ENCODE results near the gene ECPAS.
"Not testable (repeated sequence)": the region's sequence is repeated elsewhere in the genome, so short reads cannot be mapped to it uniquely, and the experiment has no call there.

Gene ECPAS

GRCh38 chr9:111414406-111414805, 69.8 kb downstream of the ECPAS start:
- DNase-seq (ENCODE audit: low spot score): no peak

DNA sequence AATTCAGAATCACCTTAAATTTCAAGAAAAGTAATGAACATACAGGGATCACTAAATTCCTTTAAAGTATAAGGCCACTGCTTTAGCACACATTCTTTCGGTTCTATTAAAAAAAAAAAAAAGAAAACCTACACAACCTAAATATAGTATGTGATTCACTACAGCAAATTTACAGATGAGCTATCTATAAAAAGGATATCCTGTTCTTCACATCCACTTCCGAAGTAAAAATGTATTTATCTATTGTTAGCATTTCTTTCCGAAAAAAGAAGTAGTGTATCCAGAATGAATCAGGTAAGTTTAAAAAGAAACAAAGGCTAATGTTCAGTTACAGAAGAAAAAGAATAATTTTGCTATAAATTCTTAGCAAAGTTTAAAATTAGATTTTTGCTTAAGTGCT, 70.2 kb downstream of the ECPAS start:
- no peak for DNase-seq (ENCODE audit: low spot score)

GRCh38 chr9:111412280-111412679, 71.9 kb downstream of the ECPAS start:
- DNase-seq (ENCODE audit: low spot score): no peak

DNA sequence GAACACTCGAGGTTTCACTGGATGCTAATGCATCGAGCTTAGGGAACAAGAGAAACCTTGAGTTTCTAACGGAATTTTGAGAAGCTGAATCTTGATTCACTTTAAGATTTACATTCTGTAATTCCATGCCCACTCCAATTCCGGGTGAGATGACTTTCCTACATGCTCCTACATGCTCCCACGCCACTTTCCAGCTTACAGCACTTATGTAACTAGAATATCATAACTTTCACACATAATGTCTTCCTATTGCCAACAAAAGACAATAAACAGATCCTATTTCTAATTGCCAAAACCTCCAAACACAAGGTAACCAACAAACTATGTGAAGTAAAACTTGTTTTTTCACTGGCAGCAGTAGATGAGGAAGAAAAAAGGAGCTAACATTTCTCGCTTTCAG, 72.9 kb downstream of the ECPAS start:
- no peak for DNase-seq (ENCODE audit: low spot score)

DNA sequence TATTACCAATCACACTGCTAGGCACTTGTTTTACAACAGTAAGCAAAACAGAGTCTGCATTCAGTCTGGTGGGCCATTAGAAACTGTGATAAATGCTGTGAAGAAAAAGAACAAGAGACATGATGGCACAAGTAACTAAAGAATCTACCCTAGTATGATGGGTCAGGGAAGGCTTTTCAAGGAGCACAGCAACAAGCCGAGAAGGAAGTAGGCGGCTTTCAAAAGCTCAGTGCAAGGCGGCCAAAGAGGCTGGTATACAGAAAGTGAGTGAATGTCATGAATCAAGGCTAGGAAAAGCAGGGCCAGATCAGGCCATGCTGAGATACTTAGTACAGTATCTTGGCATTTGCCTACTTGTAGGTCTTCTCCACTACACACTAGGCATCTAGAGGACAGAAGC, 76.4 kb downstream of the ECPAS start:
- no peak for DNase-seq (ENCODE audit: low spot score)

GRCh38 chr9:111405701-111406100, 78.5 kb downstream of the ECPAS start:
- no peak for DNase-seq (ENCODE audit: low spot score)

DNA sequence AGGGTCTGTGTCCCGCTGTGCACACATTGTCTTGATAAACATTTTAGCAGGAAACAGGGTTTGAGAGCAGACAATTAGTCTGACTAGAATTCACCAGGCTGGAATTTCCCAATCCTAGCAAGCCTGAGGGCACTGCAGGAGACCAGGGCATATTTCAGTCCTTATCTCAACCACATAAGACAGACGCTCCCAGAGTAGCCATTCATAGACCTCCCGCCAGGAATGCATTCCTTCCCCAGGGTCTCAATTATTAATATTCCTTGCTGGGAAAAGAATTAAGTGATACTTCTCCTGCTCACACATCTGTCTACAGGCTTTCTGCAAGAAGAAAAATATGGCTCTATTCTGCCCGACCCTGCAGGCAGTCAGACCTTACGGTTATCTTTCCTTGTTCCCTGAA, 82.7 kb downstream of the ECPAS start:
- not testable (repeated sequence) for DNase-seq (ENCODE audit: low spot score)

DNA sequence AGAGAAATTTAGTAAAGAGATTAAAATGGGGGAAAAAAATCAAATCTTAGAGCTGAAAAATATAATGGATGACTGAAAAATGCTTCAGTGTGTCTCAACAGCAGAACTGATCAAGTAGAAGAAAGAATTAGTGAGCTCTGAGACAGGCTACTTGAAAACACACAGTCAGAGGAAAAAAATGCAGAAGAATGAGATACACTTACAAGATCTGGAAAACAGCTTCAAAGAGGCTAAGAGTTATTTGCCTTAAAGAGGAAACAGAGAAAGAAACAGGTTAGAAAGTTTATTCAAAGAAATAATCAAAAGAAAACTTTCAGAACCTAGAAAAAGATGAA, 83.7 kb downstream of the ECPAS start:
- no peak for DNase-seq (ENCODE audit: low spot score)

- peak; percentile 8 for DNase-seq (ENCODE audit: low spot score)
Observed at GRCh38 chr9:111399772-111400563, 84.2 kb downstream of the ECPAS start.

DNA sequence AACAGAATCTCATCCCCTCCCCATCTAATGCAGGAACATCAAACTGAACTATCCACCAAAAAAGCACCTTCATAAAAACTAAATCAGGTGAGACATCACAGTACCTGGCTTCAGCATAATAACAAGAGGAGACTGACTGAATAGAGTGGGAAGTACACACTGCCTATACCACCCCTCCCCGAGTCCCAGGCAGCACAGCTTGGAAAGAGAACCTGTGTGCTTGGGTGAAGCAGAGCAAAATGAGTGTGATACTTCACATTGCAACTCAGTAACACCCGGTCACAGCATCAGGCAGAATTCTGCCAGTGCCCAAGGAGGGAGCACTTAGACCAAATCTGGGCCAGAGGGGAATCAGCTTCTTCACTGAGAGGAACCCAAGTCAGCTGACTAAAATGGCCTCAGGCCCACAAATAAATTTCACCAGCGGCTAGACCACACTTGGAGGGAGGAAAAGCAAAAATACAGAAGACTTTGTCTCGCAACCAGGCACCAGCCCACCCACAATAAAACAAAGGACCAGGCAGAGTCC, 84.9 kb downstream of the ECPAS start:
- no peak for DNase-seq (ENCODE audit: low spot score)

- no peak for DNase-seq (ENCODE audit: low spot score)
Observed at GRCh38 chr9:111393971-111394370, 90.2 kb downstream of the ECPAS start.

GRCh38 chr9:111389406-111389805, 94.8 kb downstream of the ECPAS start:
- no peak for DNase-seq (ENCODE audit: low spot score)

DNA sequence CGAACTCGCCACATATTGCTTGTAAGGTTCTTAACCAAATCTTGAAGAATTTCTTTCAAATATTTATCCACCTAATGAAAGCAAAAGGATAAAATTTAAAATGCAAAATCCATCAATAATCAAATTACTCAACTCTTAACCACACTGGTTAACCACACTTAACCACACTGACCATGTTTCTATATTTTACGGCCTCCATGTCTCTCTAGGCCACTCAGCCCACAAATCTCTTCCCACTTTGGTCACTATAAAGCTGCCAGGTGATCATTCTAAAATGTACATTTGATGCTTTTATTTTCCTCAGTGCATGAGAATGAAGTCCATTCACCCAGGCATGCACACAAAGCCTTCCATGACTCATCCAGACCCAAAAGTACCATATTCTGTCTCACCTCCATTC, 97.8 kb downstream of the ECPAS start:
- DNase-seq (ENCODE audit: low spot score): no peak

- no peak for DNase-seq (ENCODE audit: low spot score)
Observed at GRCh38 chr9:111381006-111381405, 103.2 kb downstream of the ECPAS start.

- DNase-seq (ENCODE audit: low spot score): no peak
Observed at GRCh38 chr9:111375817-111376564, 108.2 kb downstream of the ECPAS start.

GRCh38 chr9:111375062-111375461, 109.1 kb downstream of the ECPAS start:
- no peak for DNase-seq (ENCODE audit: low spot score)

DNA sequence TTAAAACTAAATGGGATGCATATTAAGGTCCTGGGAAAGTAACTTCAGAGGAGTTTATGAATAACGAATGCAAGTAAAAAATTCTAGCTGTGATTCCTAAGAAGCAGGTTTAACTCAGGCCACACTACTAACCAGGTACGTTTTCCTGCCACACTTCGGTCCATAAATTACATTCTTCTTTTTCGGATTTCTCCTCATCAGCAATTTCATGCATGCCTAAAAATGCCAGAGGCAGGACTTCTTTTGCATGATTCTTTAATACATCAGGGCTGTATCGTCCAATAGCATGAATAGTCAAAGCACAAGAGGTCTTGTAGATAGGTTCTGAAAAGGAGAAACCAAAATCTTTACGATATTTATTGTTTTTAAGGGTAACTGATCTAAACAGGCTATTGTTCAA, 111.9 kb downstream of the ECPAS start:
- no peak for DNase-seq (ENCODE audit: low spot score)

DNA sequence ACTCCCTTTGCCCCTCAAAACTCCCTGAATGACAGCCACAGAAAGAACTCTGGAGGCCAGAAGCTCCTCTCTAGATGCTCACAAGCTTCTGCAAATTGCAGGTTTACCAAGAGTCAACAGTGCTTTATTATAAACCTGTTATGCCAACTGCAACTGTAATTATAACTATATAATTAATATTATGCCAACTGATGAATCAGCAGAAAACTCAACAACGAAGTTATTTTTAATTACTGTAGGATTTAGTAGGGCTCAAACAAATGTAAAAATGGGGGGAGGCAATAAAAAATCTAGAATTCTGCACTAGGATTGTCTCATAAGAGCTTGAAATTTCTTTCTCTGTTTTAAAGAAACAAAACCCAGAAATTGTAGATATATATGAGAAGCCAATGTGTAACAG, 117.2 kb downstream of the ECPAS start:
- no peak for DNase-seq (ENCODE audit: low spot score)

DNA sequence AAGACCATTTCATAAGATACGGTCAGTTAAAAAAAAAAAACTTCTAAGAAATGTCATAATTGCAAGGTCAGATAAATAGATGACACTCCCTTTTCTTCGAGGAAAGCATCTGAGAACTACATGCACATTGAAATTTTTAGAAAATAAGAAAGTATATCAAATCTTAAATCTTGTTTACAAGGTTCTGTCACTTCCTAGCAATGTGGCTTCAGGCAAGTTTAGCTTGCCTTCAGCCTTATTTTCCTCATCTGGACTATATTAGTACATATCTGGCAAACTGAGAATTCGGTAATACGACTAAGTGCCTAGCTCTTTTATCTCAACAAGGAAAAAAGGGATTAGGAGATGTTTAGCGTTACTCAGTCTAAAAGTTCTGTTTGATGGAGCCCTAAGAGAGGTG, 121.7 kb downstream of the ECPAS start:
- DNase-seq (ENCODE audit: low spot score): no peak

GRCh38 chr9:111360881-111361280, 123.3 kb downstream of the ECPAS start:
- DNase-seq (ENCODE audit: low spot score): no peak

- no peak for DNase-seq (ENCODE audit: low spot score)
Observed at GRCh38 chr9:111356481-111357244, 127.5 kb downstream of the ECPAS start.

DNA sequence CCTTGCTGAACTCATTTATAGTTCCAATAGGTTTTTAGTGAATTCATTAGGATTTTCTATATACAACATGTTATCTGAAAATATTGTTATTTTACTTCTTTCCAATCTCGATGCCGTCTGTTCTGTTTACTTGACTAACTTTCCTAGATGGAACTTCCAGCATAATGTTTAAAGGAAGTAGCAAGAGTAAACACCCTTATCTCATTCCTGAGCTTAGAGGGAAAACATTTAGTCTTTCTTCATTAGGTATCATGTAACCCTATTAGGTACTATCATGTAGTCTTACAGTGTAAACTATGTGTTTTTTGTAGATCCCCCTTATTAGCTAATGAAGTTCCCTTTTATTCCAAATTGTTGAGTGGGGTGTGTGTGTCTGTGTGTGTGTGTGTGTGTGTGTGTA, 131.6 kb downstream of the ECPAS start:
- DNase-seq (ENCODE audit: low spot score): no peak

- DNase-seq (ENCODE audit: low spot score): no peak
Observed at GRCh38 chr9:111350556-111350955, 133.6 kb downstream of the ECPAS start.
